ENCODE measurements around the gene KAT7. TPM values are rescaled to one million over a fixed set of nuclear protein-coding genes. Genes with fewer than 3 reads are reported as not detected.
A peak's percentile ranks its signal among the peaks of the same experiment; 100 is the strongest.

KAT7 gene
- total RNA-seq, 1 donor from 2014 or later: 65.7 TPM

GRCh38 chr17:49836111-49837030 is 47.9 kb downstream of the KAT7 start:
- peaks cover 3% of the 10 kb centered on the region for H3K27me3 Mint-ChIP-seq (ENCODE audit: unreplicated experiment)
- peaks cover 1% of the 10 kb centered on the region for H3K9me3 Mint-ChIP-seq (ENCODE audit: unreplicated experiment)
- no peak overlapping the region for H3K4me3 Mint-ChIP-seq (ENCODE audit: unreplicated experiment)
- H3K4me1 Mint-ChIP-seq (ENCODE audit: low read depth, unreplicated experiment): peaks cover 2% of the 10 kb centered on the region
- TF ChIP-seq, protein P1, sequence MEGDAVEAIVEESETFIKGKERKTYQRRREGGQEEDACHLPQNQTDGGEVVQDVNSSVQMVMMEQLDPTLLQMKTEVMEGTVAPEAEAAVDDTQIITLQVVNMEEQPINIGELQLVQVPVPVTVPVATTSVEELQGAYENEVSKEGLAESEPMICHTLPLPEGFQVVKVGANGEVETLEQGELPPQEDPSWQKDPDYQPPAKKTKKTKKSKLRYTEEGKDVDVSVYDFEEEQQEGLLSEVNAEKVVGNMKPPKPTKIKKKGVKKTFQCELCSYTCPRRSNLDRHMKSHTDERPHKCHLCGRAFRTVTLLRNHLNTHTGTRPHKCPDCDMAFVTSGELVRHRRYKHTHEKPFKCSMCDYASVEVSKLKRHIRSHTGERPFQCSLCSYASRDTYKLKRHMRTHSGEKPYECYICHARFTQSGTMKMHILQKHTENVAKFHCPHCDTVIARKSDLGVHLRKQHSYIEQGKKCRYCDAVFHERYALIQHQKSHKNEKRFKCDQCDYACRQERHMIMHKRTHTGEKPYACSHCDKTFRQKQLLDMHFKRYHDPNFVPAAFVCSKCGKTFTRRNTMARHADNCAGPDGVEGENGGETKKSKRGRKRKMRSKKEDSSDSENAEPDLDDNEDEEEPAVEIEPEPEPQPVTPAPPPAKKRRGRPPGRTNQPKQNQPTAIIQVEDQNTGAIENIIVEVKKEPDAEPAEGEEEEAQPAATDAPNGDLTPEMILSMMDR (IDR thresholded peaks at IDR 0.05; ENCODE audit: partially characterized antibody, unreplicated experiment): no peak
- DNase-seq: no peak
- peak overlapping the region; percentile 12 for H3K27ac Mint-ChIP-seq (ENCODE audit: unreplicated experiment)
- no peaks in the 10 kb centered on the region for H3K36me3 Mint-ChIP-seq (ENCODE audit: unreplicated experiment)

DNA sequence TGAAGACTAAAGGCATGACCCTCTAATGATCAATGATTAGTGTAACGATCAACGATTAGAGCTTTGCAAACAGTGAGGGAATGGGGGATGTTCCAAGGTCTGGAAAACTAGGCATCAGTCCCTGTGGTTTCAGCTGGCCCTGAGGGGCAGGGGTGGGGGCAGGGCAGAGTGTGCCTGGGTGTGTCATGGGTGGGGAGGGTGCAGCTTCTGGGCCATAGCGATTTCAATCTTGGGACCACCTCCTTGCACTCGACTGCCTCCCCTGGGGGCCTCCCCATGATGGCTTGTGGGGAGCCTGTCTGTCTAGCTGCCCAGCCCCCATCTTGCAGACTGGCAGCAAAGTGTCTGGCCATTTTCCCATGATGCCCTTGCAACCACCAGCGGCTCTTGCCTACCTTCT is 51.0 kb downstream of the KAT7 start:
- peaks cover 3% of the 10 kb centered on the region for H3K27me3 Mint-ChIP-seq (ENCODE audit: unreplicated experiment)
- H3K9me3 Mint-ChIP-seq (ENCODE audit: unreplicated experiment): peaks cover 1% of the 10 kb centered on the region
- H3K36me3 Mint-ChIP-seq (ENCODE audit: unreplicated experiment): no peaks in the 10 kb centered on the region
- H3K4me1 Mint-ChIP-seq (ENCODE audit: low read depth, unreplicated experiment): peaks cover 2% of the 10 kb centered on the region
- no peak for DNase-seq
- no peak overlapping the region for H3K27ac Mint-ChIP-seq (ENCODE audit: unreplicated experiment)
- TF ChIP-seq, protein P1 (IDR thresholded peaks at IDR 0.05; ENCODE audit: partially characterized antibody, unreplicated experiment): no peak
- no peak overlapping the region for H3K4me3 Mint-ChIP-seq (ENCODE audit: unreplicated experiment)

GRCh38 chr17:49841548-49841947 is 53.1 kb downstream of the KAT7 start:
- H3K27me3 Mint-ChIP-seq (ENCODE audit: unreplicated experiment): peaks cover 3% of the 10 kb centered on the region
- DNase-seq: no peak
- H3K4me1 Mint-ChIP-seq (ENCODE audit: low read depth, unreplicated experiment): peaks cover 2% of the 10 kb centered on the region
- peaks cover 1% of the 10 kb centered on the region for H3K9me3 Mint-ChIP-seq (ENCODE audit: unreplicated experiment)
- TF ChIP-seq, protein P1 (IDR thresholded peaks at IDR 0.05; ENCODE audit: partially characterized antibody, unreplicated experiment): no peak
- H3K27ac Mint-ChIP-seq (ENCODE audit: unreplicated experiment): no peak overlapping the region
- no peaks in the 10 kb centered on the region for H3K36me3 Mint-ChIP-seq (ENCODE audit: unreplicated experiment)
- no peak overlapping the region for H3K4me3 Mint-ChIP-seq (ENCODE audit: unreplicated experiment)

GRCh38 chr17:49842371-49842770 is 53.9 kb downstream of the KAT7 start:
- no peak for DNase-seq
- H3K4me1 Mint-ChIP-seq (ENCODE audit: low read depth, unreplicated experiment): peaks cover 2% of the 10 kb centered on the region
- TF ChIP-seq, protein P1 (IDR thresholded peaks at IDR 0.05; ENCODE audit: partially characterized antibody, unreplicated experiment): no peak
- H3K27ac Mint-ChIP-seq (ENCODE audit: unreplicated experiment): no peak overlapping the region
- H3K9me3 Mint-ChIP-seq (ENCODE audit: unreplicated experiment): peaks cover 1% of the 10 kb centered on the region
- H3K4me3 Mint-ChIP-seq (ENCODE audit: unreplicated experiment): no peak overlapping the region
- H3K27me3 Mint-ChIP-seq (ENCODE audit: unreplicated experiment): peaks cover 3% of the 10 kb centered on the region
- no peaks in the 10 kb centered on the region for H3K36me3 Mint-ChIP-seq (ENCODE audit: unreplicated experiment)

- Mint-ChIP-seq H3K27me3 (ENCODE audit: unreplicated experiment) (peaks cover 3% of the 10 kb centered on the region), H3K9me3 (ENCODE audit: unreplicated experiment) (peaks cover 1% of the 10 kb centered on the region), H3K4me3 (ENCODE audit: unreplicated experiment) (no peak overlapping the region), H3K4me1 (ENCODE audit: low read depth, unreplicated experiment) (peaks cover 2% of the 10 kb centered on the region), H3K36me3 (ENCODE audit: unreplicated experiment) (no peaks in the 10 kb centered on the region), H3K27ac (ENCODE audit: unreplicated experiment) (no peak overlapping the region)
- no peak for DNase-seq
- TF ChIP-seq, protein P1 (IDR thresholded peaks at IDR 0.05; ENCODE audit: partially characterized antibody, unreplicated experiment): no peak
Measured at GRCh38 chr17:49842846-49843245, 54.4 kb downstream of the KAT7 start.
